GM19468 (cell line): ENCODE data around the gene ITGB7.
A peak's percentile ranks its signal among the peaks of the same experiment; 100 is the strongest.
"Not testable (repeated sequence)": the region's sequence is repeated elsewhere in the genome, so short reads cannot be mapped to it uniquely, and the experiment has no call there.

ENCODE experiments used
- ATAC-seq: cut with Tn5 transposase; IDR thresholded peaks from one replicate; pipeline ENCODE4 v1.9.1; 2021; ENCODE audit warnings: mild to moderate bottlenecking, moderate library complexity, moderate number of reproducible peaks; ENCODE audit not compliant: unreplicated experiment; ENCODE audit errors: extremely low read depth

ITGB7 gene

GRCh38 chr12:53184828-53185227 is 22.2 kb downstream of the ITGB7 start:
- no peak for ATAC-seq

DNA sequence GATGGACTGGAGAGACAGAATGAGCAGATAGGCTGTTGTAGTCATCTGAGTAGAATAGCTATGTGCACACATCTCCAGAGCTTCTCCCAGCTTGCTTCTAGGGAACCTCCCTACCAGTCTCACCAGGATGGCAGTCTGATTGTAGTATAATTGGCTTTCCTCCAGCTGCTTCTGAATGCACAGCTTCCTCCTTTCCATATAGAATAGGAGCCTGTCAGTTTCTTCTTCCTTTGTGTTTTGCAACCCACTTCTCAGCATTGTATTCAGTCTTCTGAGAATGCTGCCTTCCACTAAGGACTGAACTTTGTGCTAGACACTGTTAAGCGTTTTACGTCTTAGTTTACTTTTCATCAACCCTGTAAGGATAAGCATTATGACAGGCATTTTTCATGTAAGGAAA is 24.1 kb downstream of the ITGB7 start:
- ATAC-seq, result no peak

- no peak for ATAC-seq
Measured at GRCh38 chr12:53181935-53182334, 25.1 kb downstream of the ITGB7 start.

GRCh38 chr12:53180931-53181645 is 26.0 kb downstream of the ITGB7 start:
- peak; percentile 16 for ATAC-seq

GRCh38 chr12:53180220-53180930 is 26.7 kb downstream of the ITGB7 start, which contains the start of the genes CSAD and ZNF740:
CSAD (minus strand) TSS chr12:53180925; CDS start chr12:53173470, 7,455 bp downstream.
ZNF740 (plus strand) TSS chr12:53180722; CDS start chr12:53181984, 1,262 bp downstream.
- peak; percentile 64 for ATAC-seq

DNA sequence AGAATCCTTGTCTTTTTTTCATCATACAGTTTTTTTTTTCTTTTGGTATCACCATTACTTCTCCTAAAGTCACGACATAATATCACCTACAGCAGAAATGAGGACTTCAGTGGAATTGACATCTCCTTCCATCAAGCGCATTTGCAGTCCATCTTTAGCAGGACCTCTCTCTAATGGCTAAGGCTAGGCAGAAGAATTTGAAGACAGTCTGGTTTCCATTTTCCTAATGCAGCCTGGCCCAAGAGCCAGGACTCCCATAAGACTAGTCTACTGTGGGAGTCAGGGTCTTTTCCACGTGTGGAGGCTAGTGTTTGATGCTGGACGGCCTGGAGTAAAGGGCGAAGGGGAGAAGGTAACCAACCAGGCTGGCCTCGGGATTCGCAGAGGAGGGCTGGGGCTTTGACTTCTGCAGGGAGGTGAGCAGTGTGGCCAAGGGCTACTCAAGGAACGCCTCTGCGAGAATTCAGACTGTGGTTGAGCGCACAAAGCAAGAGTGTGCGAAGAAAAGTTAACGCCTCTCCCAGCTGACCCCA is 27.3 kb downstream of the ITGB7 start:
- ATAC-seq, result no peak

DNA sequence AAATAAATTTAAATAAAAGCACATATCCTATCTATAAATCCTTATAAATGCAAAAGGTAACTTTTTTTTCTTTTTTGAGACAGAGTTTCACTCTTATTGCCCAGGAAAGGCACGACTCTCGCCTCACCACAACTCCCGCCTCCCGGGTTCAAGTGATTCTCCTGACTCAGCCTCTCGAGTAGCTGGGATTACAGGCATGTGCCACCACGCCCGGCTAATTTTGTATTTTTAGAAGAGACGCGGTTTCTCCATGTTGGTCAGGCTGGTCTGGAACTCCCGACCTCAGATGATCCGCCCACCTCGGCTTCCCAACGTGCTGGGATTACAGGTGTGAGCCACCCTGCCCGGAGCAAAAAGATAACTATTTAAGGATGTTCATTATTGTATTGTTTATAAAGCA is 28.2 kb downstream of the ITGB7 start:
- ATAC-seq, result not testable (repeated sequence)

- not testable (repeated sequence) for ATAC-seq
Measured at GRCh38 chr12:53177447-53177846, 29.6 kb downstream of the ITGB7 start.

DNA sequence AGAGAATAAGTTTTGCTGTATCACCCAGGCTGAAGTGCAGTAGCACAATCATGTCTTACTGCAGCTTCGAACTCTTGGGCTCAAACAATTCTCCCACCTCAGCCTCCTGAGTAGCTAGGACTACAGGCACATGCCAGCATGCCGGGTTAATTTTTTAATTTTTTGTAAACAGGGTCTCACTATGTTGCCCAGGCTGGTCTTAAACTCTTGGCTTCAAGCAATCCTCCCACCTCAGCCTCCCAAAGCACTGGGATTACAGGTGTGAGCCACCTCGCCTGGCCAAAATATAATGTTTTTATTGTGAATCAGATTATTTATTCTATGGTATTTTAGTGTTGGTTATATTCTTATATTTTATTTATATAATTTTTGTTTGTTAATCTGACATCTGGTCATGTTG is 30.3 kb downstream of the ITGB7 start:
- ATAC-seq, result no peak

DNA sequence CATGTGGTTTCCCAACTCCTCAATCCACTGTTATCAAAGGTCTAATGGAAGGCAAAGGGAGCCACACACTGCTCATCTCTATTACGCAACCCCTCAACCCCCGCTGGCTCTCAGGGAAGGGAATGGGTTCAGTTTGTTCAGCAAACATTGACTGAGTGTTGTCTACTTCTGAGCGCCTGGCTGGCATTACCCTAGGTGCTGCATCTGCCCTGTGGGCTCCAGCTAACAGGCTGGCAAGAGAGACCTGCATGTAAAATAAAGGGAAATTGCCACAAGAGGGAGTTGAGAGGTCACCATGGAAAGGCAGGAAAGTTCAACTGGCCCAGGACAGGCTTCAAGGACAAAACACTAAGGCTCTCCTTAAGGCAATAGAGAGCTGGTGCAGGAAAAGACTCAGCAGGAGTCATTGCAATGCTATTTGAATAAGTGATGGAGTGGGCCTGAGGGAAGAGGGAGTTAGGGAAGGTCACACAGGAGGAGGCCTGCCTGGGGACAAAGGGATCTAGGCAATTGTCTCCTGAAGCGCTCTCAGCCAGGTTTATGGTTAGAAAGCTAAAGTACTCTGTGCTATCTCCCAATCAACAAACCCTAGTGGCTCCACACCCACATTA is 32.1 kb downstream of the ITGB7 start:
- no peak for ATAC-seq

GRCh38 chr12:53173085-53173715 is 33.9 kb downstream of the ITGB7 start:
- ATAC-seq, result no peak

GRCh38 chr12:53172352-53172751 is 34.7 kb downstream of the ITGB7 start:
- no peak for ATAC-seq

GRCh38 chr12:53171725-53172329 is 35.2 kb downstream of the ITGB7 start:
- no peak for ATAC-seq

DNA sequence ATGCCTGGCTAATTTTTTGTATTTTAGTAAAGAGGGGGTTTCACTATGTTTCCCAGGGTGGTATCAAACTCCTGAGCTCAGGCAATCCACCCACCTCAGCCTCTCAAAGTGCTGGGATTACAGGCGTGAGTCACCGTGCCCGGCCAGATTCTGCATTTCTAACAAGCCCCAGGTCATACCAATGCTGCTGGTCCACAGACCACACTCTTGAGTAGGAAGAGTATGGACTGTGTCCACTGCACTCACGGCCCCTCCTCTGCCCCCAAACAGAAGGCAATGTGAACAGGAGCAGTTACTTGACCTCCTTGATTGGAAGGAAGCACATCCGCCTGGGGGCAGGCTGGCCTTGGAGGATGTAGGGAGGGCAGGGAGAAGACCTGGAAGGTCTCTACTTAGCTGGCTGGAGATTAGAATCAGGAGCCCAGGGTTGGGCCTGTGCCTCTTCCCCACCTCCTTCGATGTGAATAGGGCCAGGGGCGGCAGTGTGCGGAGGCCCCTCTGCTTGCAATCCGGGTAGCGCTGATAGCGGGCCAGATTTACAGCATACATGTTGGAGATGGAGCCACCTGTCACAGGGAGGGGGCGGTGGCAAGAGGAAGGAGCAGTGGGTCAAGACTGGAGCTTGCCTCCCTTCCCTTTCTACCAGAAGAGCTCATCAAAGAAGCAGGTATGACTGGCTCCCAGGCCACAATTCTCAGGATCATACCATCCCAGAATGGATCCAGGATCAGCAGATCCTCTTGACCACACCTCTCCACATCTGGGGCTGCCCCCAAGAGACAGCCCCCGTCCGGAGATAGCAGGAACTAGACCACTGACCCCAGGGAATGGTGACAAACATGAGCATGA is 36.0 kb downstream of the ITGB7 start:
- no peak for ATAC-seq

DNA sequence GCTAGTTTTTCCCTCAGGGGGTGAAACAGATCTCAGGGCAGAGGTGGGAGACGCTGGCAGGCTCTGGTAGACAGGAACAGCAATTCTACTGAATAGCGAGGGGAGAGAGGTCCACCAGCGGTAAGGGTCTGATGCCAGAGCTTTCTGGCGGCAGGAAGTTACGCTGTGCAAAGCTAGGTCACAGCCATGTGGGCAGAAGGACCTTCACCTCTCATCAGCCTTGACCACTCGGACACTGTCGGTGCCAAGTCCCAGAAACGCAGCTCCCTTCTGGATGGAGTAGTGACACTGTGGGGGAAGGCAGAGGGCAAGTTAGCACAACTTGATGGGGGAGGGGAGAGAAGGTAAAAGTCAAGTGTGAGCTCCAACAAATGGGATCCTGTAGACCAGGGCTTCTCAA is 36.8 kb downstream of the ITGB7 start:
- no peak for ATAC-seq

DNA sequence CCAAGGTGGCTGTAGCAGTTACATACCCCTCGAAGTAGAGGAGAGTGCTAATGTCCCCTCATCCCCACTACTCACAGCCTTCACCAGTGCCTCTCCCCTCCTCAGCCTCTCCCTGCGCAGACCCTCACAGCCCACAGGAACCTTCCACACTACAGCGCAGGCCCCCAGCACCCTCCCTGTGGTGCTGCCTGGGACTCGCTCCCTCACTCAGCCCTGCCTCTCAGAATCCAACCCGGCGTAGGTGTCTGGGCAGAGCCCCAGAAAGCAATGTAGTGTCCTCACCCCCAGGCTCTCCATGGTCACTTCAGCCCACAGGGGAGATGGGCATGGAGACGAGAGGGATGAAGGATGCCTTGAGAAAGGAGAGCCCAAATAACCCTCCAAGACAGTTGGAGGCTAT is 37.4 kb downstream of the ITGB7 start:
- ATAC-seq, result no peak

GRCh38 chr12:53166837-53167236 is 40.2 kb downstream of the ITGB7 start:
- ATAC-seq, result no peak

DNA sequence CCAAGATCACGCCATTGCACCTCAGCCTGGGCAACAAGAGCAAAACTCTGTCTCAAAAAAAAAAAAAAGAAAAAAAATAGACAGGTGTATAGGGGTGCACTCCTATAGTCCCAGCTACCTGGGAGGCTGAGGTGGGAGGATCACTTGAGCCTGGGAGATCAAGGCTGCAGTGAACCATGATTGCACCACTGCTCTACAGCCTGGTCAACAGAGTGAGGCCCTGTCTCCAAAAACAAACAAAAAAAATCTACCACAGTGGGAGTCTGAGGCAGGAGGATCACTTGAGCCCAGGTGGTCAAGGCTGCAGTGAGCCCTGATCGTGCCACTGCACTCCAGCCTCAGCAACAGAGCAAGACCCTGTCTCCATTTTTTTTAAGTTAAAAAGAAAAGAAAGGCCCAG is 44.0 kb downstream of the ITGB7 start:
- ATAC-seq, result not testable (repeated sequence)
